CD4-positive, alpha-beta T cell treated with Interleukin-21 for 1 hour (primary cell): ENCODE results near the gene EID1.
"Not testable (repeated sequence)": the region's sequence is repeated elsewhere in the genome, so short reads cannot be mapped to it uniquely, and the experiment has no call there.

Experiments used
- DNase-seq: peaks from one replicate; pipeline ENCODE4 v3.0.0-alpha.2; 2020

EID1 gene

DNA sequence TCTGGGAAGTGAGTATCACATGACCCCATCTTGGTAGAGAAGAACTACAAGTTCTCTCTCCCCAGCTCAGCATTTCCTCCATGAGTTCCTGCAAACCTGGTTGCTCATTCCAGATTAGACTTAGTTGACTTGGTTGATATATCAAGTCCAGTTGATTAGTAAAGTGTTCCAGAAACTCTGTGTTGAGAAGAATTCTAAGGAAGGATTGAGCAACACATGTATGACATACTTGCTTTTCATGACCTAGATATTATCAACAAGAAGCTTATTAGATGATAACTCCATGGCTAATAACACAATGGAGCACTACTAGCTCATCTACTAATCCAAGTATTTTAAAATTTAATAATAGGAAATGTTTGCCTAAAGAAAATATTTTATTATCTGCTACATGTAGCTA, 6.4 kb upstream of the EID1 start:
- no peak for DNase-seq

DNA sequence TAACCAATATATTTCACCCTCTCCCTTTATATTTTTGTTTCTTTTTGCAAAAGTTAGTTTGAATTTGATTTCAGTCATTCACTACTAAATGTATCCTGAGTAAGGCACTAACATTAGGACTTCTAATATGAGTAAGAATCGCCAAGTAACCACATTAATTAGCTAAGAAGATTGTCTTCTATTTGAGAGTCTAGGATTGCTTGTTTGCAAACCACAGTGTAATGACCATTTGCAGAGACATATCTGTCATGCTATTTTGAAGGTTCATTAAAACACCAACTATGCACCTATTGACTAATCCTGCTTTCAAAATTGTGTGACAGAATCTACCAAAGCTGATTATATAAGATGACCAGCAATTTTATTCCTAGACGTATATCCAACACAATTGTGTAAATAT, 5.3 kb upstream of the EID1 start:
- DNase-seq, result no peak

DNA sequence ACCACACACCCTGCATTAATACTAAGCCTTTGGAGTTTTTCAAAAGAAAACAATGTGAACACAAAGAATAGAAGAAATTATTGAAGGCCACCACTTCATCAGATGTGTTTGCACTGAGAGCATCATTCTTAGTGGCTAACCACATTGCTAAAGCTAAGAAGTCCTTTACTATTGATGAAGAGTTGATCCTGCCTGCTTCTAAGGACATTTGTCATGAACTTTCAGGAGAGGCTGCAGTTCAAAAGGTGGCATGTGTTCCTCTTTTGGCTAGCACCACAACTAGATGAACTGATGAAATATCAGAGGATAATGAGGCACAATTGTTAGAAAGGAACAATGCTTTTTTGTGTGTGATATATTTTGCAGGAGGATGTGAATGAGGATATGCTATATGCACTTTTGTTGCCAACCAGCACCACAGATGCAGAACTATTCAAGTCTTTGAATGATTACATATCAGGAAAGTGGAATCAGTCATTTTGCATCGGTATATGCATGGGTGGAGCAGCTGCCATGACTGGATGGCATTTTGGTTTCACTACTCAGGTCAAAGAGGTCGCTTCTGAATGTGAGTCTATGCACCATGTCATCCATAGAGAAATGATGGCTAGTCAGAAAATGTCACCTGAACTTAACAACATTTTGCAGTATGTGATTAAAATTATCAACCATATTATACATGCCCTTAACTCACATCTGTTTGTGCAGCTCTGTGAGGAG, 2.5 kb upstream of the EID1 start:
- no peak for DNase-seq

DNA sequence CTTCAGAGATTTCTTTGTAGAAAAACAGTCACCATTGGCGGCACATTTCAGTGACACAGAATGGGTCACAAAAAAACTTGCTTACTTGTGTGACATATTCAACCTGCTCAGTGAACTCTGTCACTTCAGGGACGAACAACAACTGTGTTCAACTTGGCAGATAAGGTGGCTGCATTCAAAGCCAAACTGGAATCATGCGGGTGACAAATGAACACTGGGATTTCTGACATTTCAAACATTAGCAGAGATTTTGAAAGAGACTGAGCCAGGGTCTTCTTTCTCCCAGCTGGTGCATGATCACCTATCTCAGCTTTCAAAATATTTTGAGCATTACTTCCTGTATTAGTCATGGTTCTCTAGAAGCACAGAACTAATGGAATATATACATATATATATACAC, 1.9 kb upstream of the EID1 start:
- DNase-seq, result no peak

DNA sequence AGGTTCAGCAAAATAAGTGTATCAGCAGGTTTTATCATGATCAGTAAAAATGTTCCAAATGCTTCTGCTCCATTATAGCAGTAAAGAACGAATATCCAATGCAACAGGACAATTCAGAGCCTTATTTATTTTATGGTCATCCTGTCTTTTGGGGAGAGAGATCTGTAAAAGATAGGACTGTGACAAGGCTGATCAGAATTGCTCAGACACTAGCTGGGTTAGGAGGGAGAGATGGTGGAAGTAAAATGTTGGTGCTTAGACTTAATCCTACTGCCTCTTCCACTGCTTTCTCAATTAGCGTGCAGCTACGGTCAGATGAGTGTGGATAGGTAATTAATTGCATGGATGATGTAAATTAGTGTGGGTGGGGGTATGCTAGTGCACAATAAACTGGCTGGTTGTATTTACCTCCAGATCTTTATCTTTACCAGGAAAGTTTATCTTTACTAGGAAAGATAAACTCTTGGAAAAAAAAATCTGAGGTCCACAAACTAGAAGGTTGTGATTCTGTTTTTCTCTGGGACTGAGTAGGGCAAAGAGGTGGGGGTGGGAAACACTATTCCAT, 2.2 kb downstream of the EID1 start:
- no peak for DNase-seq

DNA sequence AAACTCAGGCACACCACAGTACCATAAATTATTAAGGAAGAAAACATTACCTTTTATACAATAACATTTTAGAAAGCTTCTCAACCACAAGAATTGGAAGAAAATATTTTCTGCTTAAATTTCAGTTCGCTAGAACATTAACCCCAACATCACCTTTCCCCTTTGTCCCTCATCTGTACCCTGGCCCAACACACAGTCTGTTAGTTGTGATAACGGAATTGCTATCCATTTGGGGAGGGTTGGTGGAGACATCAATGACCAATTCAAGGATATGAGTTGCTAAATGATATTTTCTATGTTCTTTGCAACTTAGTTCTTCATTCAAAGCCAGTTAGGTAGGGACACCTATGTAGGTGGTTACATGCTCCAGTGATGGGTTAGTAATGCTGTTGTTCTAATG, 5.8 kb downstream of the EID1 start:
- DNase-seq, result no peak

DNA sequence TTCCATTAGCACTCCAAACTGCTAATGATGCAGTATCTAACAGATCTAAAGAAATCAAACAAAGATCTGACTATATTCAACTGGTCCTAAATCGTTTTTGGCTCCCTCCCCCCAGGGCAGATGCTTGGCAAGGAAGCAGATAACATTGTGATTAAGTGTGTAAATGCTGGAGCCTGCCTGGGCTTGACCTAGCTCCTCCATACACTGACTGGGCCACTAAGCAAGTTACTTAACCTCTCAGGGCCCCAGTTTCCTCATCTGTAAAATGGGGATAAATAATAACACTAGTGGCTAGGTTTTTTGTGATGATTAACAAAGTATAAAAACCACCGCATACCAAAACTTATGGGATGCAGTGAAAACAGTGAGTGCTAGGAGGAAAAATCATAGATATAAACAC, 9.2 kb downstream of the EID1 start:
- no peak for DNase-seq

DNA sequence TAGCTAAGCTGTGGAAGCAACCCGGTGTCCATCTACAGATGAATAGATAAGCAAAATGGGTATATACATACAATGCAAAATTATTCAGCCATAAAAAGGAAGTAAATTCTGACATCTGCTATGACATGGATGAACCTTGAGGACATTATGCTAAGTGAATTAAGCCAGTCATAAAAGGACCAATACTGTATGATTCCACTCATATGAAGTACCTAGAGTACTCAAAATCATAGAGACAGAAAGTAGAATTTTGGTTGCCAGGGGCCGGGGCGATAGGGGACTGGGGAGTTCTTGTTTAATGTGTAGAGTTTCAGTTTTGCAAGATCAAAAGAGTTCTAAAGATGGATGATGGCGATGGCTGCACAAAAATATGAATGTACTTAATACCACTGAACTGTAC, 10.3 kb downstream of the EID1 start:
- no peak for DNase-seq

DNA sequence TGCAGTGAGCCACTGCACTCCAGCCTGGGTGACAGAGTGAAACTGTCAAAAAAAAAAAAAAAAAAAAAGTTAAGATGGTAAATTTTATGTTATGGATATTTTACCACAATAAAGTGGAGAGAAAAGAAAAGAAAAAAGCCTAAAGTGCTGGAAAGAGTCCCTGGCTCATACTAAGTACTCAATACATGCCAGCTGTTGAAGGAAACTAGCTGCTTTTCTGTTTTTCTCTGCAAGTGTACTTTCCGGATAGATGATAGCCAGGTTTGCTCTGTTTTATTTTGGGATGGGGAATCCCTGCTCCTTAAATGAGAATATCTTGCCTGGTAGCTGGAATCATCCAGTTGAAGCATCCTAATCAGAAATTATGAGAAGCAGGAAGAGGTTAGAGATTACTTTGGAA, 10.9 kb downstream of the EID1 start:
- no peak for DNase-seq

DNA sequence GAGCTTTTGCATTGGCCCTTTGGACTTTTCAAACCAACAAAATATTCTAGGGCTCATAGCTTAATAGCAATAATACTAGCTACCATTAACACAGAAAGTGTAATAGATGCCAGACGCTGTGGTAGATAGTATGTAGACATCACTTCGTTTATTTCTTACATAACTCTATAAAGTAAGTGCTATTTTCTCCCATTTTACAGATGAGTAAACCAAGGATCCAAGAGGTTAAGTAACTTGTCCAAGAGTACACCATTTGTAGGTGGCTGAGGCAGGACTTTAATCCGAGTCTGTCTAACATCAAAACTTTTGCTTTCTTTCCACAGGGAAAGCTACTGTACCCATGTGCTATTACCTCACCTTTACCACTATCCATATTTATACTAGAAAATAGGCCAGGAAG, 12.0 kb downstream of the EID1 start:
- DNase-seq, result no peak

DNA sequence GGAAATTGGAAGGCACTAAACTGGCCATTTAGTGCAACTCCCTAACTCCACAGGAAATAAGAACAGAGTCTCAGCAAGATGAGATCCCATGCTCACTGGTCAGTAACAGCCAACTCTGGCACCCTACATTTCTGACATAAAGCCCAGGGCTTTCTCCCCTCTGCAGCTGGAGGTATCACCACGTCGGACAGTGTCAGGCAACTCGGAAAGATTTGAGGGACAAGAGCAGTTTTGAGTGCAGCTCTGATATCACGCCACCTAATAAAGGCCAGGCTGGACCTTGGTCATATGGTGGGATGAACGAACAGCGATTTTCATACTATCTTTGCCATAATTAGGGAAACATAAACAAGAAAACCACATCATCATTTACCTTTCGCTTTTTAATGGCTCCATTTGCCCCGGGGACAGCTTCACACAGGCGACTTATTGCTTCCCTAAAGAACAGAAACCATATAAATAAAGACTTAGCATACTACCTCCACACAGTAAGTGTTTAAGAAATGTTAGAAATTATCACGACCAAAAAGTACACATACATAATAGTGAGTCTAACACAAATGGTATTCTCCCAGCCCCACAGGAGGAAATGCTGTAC, 12.5 kb downstream of the EID1 start:
- DNase-seq, result no peak

DNA sequence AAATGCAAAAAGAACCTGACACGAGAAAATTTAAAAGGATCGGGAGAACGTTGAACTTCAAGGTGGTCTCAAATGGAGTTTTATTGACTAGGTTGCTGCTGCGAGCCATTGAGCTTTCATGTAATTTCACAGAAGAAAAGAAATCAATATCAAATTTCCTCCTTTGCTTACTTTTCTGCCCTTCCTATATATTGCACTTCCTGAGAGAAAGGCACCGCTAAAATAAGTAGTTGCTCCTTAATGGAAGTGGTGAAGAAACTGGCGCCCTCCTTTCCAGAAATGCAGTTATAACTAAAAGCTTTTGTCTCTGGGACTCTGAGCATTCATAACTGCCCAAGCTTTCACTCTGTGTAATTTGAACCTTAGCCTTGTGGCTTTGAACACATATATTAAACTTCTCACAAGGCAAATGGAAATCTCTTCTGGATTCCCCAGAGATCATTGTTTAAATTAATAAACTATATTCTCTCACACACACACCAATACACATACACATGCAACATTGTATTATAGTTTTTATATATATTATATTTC, 13.4 kb downstream of the EID1 start:
- no peak for DNase-seq

DNA sequence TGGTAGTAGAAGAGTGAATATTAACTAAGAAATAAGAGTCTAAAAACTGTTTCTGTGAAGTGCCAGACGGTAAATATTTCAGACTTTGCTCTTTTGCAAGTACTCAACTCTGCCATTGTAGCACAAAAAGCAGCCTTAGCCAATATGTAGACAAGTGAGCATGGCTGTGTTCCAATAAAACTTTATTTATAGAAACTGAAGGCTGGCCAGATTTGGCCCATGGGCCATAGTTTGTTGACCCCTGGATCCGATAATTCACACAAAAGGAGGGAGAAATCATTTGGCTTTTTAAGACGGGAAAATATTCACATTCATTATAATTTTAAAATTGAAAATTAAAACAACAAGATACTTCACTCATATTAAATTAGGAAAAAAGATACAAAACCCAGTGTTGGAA, 15.4 kb downstream of the EID1 start:
- DNase-seq, result no peak

DNA sequence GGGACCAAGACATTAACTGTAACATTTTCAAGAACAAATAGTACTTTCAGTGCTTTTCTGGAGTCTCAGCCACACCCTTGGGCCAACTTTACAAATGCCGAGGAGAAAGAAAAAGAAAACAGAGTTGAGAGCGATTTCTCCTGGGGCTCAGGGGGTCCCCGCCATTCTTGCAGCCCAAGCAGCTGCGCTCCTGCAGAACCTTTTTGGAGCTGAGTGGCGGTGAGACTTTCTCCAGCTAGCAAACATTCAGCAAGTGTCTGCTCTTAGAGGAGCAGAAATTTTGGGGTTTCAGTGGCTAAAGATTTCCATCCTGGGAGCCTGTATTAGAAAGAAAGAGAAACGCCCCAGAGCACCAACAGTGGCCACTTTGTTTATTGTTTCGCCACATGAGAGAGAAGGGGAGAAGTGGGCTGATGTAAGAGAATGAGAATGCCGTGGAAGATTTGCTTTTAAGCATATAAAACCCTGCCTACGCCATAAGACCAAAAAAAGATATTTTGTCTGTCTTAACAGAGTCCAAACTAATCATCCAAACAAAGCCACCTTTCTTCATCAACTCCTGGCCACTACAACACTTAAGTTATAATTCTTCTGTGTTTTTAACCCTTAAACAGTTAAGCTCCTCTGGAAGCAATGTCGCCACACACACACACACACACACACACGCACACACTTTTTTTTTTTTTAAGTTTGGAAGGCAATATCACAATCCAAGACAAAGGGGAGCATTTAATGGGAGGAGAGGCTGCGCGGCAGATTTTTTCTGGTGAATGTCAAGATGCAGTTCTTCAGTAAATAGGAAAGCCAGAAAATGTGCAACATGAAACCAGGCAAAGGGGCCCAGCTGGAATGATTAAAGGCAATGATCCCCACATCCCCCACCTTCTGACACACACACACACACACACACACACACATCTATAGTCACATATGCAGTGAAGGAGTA, 19.2 kb downstream of the EID1 start:
- DNase-seq, result no peak

DNA sequence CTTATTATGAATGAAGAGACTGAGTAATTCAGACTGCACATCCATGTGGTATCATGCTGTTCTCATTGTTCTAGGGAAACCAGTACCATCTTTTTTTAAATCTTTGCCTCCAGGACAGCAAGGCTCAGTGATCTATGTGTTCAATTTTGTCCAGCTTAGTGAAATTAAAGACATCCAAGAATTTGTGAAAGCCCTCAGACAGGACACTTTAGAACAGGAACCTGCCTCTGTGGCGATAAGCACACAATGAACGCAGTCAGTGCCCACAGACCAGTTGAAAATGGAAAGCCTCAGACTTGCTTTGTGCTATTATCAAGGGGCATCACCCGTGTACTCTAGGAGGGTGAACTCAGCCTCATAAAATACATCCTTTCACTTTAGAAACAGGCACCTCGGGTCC, 20.1 kb downstream of the EID1 start:
- DNase-seq, result no peak

DNA sequence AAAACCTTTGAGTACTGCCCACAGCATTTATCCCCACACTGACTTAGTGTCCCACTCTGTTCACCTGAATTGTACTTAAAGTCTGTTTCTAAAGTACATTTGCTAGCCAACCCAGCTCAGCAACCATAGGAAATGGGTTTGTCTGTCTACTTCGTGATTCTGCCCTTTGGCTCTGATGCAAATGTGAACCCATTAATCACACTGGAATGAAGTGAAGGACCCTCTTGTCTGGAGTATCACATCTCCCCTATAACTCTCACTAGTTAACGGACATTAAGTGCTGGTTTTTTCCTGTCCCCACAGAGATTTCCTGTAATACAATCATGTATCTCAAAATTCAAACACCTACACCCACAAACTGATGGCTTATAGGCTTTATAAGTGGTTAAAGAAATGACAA, 20.5 kb downstream of the EID1 start:
- DNase-seq, result no peak

DNA sequence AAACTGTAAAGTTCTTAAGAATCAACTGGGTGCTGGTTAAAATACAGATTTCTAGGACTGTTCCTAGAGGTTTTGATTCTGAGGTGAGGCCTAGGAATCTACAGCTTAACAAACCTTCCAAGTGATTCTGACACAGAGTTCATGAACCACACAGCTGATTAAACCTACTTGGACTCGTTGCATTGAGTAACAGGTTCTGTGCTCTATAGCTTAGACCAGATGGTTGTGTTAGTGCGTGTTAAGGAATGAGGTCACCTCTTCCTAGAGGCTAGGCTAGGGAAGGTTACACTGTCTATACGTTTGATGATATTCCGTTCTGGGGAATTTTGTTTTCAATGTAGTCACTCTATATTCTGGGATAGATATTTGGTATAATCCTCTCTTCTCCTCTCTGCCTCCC, 21.9 kb downstream of the EID1 start:
- no peak for DNase-seq

DNA sequence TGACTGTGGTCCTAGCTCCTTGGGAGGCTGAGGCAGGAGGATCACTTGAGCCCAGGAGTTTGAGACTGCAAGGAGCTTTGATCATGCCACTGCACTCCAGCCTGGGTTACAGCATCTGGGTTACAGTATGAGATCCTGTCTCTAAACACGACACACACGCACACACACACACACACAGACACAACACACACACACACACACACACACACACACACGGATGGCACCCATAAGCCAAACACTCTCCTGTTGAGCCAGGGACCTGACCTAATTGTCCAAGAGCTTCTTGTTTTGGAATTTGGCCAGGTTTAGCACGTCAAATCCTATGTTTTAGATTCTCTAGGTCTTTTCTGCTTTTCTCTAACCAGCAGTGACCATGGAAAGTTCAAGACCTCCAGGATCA, 26.8 kb downstream of the EID1 start:
- DNase-seq, result no peak

DNA sequence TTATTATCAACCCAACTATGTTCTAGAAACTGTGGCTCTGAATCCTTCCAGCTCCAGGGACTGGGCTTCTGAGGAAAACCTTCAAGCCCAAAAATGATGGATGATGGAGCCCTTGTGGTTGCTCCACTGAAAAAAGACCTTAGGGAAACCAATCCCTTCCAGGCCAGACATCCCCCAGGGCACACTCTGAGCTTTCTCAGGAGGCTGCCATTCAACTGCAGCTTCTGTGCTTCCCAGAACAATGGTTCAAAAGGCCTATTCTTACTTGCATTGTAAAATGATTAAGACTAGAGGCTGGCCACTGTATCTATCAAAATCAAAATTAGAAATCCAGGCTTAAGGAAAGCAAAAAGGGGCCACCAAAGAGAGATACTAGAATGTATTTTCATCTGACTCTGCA, 27.3 kb downstream of the EID1 start:
- no peak for DNase-seq

DNA sequence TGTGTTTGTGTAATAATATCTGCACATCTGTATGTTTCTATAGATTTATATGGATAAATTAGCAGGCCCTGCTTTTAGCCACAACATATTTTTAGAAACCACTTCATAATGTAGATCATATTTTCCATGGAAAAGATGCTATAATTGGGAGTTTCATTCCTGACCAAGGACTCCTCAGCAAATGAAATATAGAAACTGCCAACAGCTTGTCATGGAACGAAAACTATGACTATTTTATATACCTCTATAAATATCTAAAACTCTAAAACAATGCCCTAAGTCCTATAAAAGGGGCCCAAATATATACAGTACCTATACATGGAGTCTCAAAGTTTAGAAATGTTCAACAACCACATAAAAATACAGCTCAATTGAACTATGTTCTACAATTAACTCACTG, 27.9 kb downstream of the EID1 start:
- DNase-seq, result no peak

DNA sequence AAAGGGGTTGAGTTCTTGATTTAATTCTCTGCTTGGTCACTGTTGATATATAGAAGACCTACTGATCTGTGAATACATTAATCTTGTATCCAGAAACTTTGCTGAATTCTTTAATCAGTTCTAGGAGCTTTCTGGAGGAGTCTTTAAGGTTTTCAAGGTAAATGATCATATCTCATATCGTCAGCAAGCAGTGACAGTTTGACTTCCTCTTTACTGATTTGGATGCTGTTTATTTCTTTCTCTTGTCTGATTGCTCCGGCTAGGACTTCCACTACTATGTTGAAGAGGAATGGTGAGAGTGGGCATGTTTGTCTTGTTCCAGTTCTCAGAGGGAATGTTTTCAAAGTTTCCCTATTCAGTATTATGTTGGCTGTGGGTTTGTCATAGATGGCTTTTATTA, 31.4 kb downstream of the EID1 start:
- not testable (repeated sequence) for DNase-seq

DNA sequence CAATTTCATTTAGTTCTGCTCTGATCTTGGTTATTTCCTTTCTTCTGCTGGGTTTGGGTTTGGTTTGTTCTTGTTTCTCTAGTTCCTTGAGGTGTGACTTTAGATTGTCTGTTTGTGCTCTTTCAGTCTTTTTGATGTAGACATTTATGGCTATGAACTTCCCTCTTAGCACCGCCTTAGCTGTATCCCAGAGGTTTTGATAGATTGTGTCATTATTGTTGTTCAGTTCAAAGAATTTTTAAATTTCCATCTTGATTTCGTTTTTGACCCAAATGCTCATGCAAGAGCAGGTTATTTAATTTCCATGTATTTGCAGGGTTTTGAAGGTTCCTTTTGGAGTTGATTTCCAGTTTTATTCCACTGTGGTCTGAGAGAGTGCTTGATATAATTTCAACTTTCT, 32.6 kb downstream of the EID1 start:
- not testable (repeated sequence) for DNase-seq

DNA sequence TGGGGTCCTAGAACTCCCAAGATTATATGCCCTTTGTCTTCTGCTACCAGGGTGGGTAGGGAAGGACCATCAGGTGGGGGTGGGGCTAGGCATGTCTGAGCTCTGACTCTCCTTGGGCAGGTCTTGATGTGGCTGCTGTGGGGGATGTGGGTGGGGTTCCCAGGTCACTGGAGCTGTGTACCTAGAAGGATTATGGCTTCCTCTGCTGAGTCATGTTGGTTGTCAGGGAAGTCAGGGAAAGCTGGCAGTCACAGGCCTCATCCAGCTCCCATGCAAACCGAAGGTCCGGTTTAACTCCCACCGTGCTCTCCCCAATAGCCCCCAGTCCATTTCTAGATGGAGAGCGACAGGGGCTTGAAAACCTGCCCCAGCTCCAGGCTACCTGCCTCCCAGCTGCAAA, 35.2 kb downstream of the EID1 start:
- DNase-seq, result no peak

DNA sequence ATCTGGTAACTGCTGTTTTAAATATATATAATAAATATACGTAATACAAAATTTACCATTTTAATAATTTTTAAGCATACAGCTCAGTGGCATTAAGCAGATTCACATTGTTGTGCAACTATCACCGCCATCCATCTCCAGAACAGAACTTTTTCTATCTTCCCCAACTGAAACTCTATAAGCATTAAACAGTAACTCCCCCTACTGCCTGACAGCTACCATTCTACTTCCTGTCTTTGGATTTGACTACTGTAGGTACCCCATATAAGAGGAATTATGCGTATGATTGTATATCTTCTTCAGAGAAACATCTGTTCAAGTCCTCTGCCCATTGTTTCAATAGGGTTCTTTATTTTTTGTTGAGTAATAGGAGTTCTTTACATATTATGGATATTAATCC, 36.8 kb downstream of the EID1 start:
- no peak for DNase-seq
